ENCODE measurements around the gene SCYL1. TPM values are rescaled to one million over a fixed set of nuclear protein-coding genes. Genes with fewer than 3 reads are reported as not detected.

Gene SCYL1
- total RNA-seq, 1 donor, result 109 TPM

DNA sequence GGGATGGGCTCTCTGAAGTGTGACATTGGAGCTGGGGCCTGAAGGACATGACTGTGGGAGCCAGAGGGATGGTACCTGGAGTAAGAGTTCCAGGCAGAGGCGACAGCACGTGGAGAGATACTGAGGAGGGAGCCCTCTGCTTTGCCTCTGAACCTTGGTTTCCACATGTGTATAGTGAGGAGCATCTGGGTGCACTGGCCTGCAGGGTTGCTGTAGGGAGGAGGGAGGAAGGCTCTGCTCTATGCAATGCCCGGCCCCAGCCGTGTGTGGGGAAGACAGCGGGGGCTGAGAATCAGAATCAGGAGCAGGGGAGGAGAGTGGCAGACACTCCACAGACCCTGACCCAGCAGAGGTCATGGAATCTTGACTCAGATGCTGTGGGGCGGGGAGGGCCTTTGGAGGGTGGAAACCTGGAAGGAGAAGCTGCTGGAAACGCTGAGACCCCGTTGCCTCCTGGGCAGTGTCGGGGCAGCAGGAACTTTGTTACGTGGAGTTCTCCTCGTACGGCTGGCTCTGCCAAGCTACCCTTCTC lies 4.0 kb downstream of the SCYL1 start:
- H3K36me3 ChIP-seq (ENCODE audit: insufficient read depth, low read length), result peaks cover 67% of the 10 kb centered on the region
- peaks cover 16% of the 10 kb centered on the region for H3K4me1 ChIP-seq (ENCODE audit: insufficient read depth, low read length)
- no peak overlapping the region for H3K4me2 ChIP-seq (ENCODE audit: insufficient read depth, low read length)
- H2AFZ ChIP-seq (ENCODE audit: low read length), result no peak overlapping the region
- H3K4me3 ChIP-seq (ENCODE audit: insufficient read depth, low read length), result no peak overlapping the region
- no peak overlapping the region for H3K27ac ChIP-seq (ENCODE audit: low read depth, low read length)
- peak; percentile 53 for DNase-seq (ENCODE audit: insufficient read length, low spot score, missing footprints)
- H3K79me2 ChIP-seq (ENCODE audit: insufficient read depth, low read length), result peaks cover 55% of the 10 kb centered on the region
- no peaks in the 10 kb centered on the region for H3K27me3 ChIP-seq (ENCODE audit: insufficient read depth, low read length)
- no peaks in the 10 kb centered on the region for H3K9me3 ChIP-seq (ENCODE audit: low read depth, low read length)
- peaks cover 59% of the 10 kb centered on the region for H4K20me1 ChIP-seq (ENCODE audit: insufficient read depth, low read length)
- TF ChIP-seq, protein P1, sequence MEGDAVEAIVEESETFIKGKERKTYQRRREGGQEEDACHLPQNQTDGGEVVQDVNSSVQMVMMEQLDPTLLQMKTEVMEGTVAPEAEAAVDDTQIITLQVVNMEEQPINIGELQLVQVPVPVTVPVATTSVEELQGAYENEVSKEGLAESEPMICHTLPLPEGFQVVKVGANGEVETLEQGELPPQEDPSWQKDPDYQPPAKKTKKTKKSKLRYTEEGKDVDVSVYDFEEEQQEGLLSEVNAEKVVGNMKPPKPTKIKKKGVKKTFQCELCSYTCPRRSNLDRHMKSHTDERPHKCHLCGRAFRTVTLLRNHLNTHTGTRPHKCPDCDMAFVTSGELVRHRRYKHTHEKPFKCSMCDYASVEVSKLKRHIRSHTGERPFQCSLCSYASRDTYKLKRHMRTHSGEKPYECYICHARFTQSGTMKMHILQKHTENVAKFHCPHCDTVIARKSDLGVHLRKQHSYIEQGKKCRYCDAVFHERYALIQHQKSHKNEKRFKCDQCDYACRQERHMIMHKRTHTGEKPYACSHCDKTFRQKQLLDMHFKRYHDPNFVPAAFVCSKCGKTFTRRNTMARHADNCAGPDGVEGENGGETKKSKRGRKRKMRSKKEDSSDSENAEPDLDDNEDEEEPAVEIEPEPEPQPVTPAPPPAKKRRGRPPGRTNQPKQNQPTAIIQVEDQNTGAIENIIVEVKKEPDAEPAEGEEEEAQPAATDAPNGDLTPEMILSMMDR (IDR thresholded peaks at IDR 0.05; ENCODE audit: extremely low read depth, low read depth, low read length), result no peak

DNA sequence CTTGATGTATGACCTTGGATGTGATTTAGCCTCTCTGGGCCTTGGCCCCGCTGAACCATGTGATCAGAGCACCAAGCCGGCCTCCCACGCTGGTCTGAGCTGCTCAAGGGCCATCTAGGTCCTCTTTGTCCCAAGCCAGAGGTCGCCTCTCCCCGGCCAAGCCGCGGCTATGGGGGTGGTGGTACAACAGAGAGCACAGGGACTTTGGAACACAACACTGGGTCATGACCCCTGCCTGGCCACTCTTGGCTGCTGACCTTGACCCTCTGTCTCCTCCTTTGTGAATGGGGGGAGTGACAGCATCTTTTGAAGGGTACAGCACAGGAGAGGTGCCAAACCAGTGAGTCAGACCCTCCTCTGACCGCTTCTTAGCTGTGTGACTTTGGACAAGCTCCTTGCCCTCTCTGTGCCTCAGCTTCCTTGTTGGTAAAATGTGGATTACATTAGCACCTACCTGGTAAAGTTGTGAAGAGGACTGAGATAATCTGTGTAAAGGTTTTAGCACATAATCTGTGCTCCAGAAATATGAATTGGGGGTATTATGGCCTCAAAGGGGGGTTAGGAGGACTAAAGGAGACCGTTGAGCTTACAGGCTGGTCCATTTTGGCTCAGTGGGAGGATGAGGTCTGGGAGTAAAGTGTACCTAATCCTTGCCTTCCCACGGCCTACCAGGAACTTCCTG lies 4.7 kb downstream of the SCYL1 start:
- peaks cover 63% of the 10 kb centered on the region for H4K20me1 ChIP-seq (ENCODE audit: insufficient read depth, low read length)
- DNase-seq (ENCODE audit: insufficient read length, low spot score, missing footprints), result peak; percentile 48
- H3K9me3 ChIP-seq (ENCODE audit: low read depth, low read length), result no peaks in the 10 kb centered on the region
- H3K4me1 ChIP-seq (ENCODE audit: insufficient read depth, low read length), result peaks cover 11% of the 10 kb centered on the region
- H3K4me3 ChIP-seq (ENCODE audit: insufficient read depth, low read length), result no peak overlapping the region
- peak overlapping the region; percentile 24 for H3K27ac ChIP-seq (ENCODE audit: low read depth, low read length)
- no peak overlapping the region for H2AFZ ChIP-seq (ENCODE audit: low read length)
- H3K4me2 ChIP-seq (ENCODE audit: insufficient read depth, low read length), result no peak overlapping the region
- no peaks in the 10 kb centered on the region for H3K27me3 ChIP-seq (ENCODE audit: insufficient read depth, low read length)
- TF ChIP-seq, protein P1 (IDR thresholded peaks at IDR 0.05; ENCODE audit: extremely low read depth, low read depth, low read length), result no peak
- peaks cover 55% of the 10 kb centered on the region for H3K79me2 ChIP-seq (ENCODE audit: insufficient read depth, low read length)
- peaks cover 72% of the 10 kb centered on the region for H3K36me3 ChIP-seq (ENCODE audit: insufficient read depth, low read length)

GRCh38 chr11:65530157-65530496 lies 5.2 kb downstream of the SCYL1 start:
- Histone ChIP-seq H3K27ac (ENCODE audit: low read depth, low read length) (peak overlapping the region; percentile 24), H3K79me2 (ENCODE audit: insufficient read depth, low read length) (peaks cover 53% of the 10 kb centered on the region), H3K36me3 (ENCODE audit: insufficient read depth, low read length) (peaks cover 77% of the 10 kb centered on the region), H3K9me3 (ENCODE audit: low read depth, low read length) (no peaks in the 10 kb centered on the region), H3K4me2 (ENCODE audit: insufficient read depth, low read length) (no peak overlapping the region), H3K4me1 (ENCODE audit: insufficient read depth, low read length) (peaks cover 11% of the 10 kb centered on the region), H4K20me1 (ENCODE audit: insufficient read depth, low read length) (peaks cover 67% of the 10 kb centered on the region), H3K27me3 (ENCODE audit: insufficient read depth, low read length) (no peaks in the 10 kb centered on the region), H3K4me3 (ENCODE audit: insufficient read depth, low read length) (no peak overlapping the region), H2AFZ (ENCODE audit: low read length) (no peak overlapping the region)
- TF ChIP-seq, protein P1 (IDR thresholded peaks at IDR 0.05; ENCODE audit: extremely low read depth, low read depth, low read length), result peak; percentile 38
- DNase-seq (ENCODE audit: insufficient read length, low spot score, missing footprints), result peak; percentile 58

DNA sequence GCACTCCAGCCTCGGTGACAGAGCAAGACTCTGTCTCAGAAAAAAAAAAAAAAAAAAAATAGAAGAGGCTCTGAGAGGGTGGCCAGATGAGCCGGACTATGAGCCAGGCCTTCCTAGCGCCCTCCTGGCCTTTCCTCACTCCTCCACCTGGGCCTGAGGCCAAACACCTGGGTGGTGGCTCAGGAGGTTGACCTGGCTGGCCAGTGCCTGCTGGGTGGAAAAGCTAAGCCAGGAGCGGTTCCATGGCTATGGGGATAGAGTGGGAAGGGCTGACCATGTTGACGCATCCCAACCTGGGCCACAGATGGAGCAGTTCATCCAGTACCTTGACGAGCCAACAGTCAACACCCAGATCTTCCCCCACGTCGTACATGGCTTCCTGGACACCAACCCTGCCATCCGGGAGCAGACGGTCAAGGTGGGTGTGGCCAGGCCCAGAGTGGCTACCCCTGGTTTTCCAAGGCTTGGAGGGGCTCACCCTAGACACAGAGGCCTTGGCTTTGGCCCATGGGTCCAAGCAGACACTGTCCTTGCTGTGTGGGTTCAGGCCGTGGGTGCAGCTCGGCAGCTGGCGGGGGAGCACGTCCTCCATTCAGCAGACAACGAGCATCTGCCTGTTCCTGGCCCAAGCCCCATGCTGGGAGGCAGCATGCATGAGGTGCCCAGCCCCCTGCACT lies 7.6 kb downstream of the SCYL1 start:
- peaks cover 79% of the 10 kb centered on the region for H3K36me3 ChIP-seq (ENCODE audit: insufficient read depth, low read length)
- no peak overlapping the region for H3K4me2 ChIP-seq (ENCODE audit: insufficient read depth, low read length)
- no peaks in the 10 kb centered on the region for H3K4me1 ChIP-seq (ENCODE audit: insufficient read depth, low read length)
- peaks cover 58% of the 10 kb centered on the region for H4K20me1 ChIP-seq (ENCODE audit: insufficient read depth, low read length)
- H3K27ac ChIP-seq (ENCODE audit: low read depth, low read length), result no peak overlapping the region
- no peak overlapping the region for H3K4me3 ChIP-seq (ENCODE audit: insufficient read depth, low read length)
- no peaks in the 10 kb centered on the region for H3K27me3 ChIP-seq (ENCODE audit: insufficient read depth, low read length)
- no peaks in the 10 kb centered on the region for H3K9me3 ChIP-seq (ENCODE audit: low read depth, low read length)
- no peak overlapping the region for H2AFZ ChIP-seq (ENCODE audit: low read length)
- DNase-seq (ENCODE audit: insufficient read length, low spot score, missing footprints), result peak; percentile 81
- TF ChIP-seq, protein P1 (IDR thresholded peaks at IDR 0.05; ENCODE audit: extremely low read depth, low read depth, low read length), result no peak
- peaks cover 32% of the 10 kb centered on the region for H3K79me2 ChIP-seq (ENCODE audit: insufficient read depth, low read length)

Measured in osteoblast (primary cell).